Liver (tissue), 3 donors: ENCODE data around the gene ZNF655.

ENCODE experiments used
- JUND ChIP-seq, 2 donors: IDR thresholded peaks; 2 replicates each; pipeline ENCODE4 v1.6.1; 2016; ENCODE audit warnings: antibody characterized with exemption in 2 of 2
- RAD21 ChIP-seq, 2 donors: IDR thresholded peaks; 2 replicates each; pipeline ENCODE4 v1.6.1; 2016; ENCODE audit warnings: antibody characterized with exemption in 2 of 2, mild to moderate bottlenecking in 2 of 2
- ZBTB33 ChIP-seq: IDR thresholded peaks from 2 replicates; pipeline ENCODE4 v1.6.1; 2016; ENCODE audit warnings: antibody characterized with exemption
- TF ChIP-seq, protein P1 (sequence below): fragments of 150-350 bp; IDR thresholded peaks from 2 replicates; pipeline ENCODE4 v1.5.1; 2017; ENCODE audit warnings: improper control_type of control experiment, low read depth, low read length; ENCODE audit not compliant: missing input control
- TF ChIP-seq, protein P2 (sequence below): IDR thresholded peaks from 2 replicates; pipeline ENCODE4 v1.6.1; 2016; ENCODE audit warnings: antibody characterized with exemption, mild to moderate bottlenecking
- donor health status: healthy.
- donor health status: healthy.

- TF ChIP-seq, protein P1, sequence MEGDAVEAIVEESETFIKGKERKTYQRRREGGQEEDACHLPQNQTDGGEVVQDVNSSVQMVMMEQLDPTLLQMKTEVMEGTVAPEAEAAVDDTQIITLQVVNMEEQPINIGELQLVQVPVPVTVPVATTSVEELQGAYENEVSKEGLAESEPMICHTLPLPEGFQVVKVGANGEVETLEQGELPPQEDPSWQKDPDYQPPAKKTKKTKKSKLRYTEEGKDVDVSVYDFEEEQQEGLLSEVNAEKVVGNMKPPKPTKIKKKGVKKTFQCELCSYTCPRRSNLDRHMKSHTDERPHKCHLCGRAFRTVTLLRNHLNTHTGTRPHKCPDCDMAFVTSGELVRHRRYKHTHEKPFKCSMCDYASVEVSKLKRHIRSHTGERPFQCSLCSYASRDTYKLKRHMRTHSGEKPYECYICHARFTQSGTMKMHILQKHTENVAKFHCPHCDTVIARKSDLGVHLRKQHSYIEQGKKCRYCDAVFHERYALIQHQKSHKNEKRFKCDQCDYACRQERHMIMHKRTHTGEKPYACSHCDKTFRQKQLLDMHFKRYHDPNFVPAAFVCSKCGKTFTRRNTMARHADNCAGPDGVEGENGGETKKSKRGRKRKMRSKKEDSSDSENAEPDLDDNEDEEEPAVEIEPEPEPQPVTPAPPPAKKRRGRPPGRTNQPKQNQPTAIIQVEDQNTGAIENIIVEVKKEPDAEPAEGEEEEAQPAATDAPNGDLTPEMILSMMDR: no peak
- TF ChIP-seq, protein P2, sequence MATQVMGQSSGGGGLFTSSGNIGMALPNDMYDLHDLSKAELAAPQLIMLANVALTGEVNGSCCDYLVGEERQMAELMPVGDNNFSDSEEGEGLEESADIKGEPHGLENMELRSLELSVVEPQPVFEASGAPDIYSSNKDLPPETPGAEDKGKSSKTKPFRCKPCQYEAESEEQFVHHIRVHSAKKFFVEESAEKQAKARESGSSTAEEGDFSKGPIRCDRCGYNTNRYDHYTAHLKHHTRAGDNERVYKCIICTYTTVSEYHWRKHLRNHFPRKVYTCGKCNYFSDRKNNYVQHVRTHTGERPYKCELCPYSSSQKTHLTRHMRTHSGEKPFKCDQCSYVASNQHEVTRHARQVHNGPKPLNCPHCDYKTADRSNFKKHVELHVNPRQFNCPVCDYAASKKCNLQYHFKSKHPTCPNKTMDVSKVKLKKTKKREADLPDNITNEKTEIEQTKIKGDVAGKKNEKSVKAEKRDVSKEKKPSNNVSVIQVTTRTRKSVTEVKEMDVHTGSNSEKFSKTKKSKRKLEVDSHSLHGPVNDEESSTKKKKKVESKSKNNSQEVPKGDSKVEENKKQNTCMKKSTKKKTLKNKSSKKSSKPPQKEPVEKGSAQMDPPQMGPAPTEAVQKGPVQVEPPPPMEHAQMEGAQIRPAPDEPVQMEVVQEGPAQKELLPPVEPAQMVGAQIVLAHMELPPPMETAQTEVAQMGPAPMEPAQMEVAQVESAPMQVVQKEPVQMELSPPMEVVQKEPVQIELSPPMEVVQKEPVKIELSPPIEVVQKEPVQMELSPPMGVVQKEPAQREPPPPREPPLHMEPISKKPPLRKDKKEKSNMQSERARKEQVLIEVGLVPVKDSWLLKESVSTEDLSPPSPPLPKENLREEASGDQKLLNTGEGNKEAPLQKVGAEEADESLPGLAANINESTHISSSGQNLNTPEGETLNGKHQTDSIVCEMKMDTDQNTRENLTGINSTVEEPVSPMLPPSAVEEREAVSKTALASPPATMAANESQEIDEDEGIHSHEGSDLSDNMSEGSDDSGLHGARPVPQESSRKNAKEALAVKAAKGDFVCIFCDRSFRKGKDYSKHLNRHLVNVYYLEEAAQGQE: no peak
- TF ChIP-seq ZBTB33 (no peak), RAD21 (IDR thresholded peaks at IDR 0.05) (no peak), JUND (IDR thresholded peaks at IDR 0.05) (no peak)
Measured at GRCh38 chr7:99597762-99598501, 39.5 kb downstream of the ZNF655 start, which contains the start of gene TMEM225B.
